H9 (cell line): ENCODE measurements around the gene ZFAND3. TPM values are rescaled to one million over a fixed set of nuclear protein-coding genes. Genes with fewer than 3 reads are reported as not detected.

ENCODE experiments used
- DNase-seq: peaks from one replicate; pipeline ENCODE4 v3.0.0-alpha.2; 2017
- H2AFZ ChIP-seq: one replicate; pipeline ENCODE4 v1.6.1; 2013; ENCODE audit warnings: mild to moderate bottlenecking, low read length, control low read depth, moderate library complexity
- H2AK5ac ChIP-seq: 2 replicates; pipeline ENCODE4 v1.6.1; 2013; ENCODE audit warnings: low read length, control low read depth, mixed read lengths; ENCODE audit not compliant: insufficient read length
- H2BK120ac ChIP-seq: one replicate; pipeline ENCODE4 v1.6.1; 2013; ENCODE audit warnings: low read depth, mild to moderate bottlenecking, low read length, control low read depth, inconsistent platforms; ENCODE audit not compliant: poor library complexity, severe bottlenecking
- H2BK12ac ChIP-seq: 2 replicates; pipeline ENCODE4 v1.6.1; 2013; ENCODE audit warnings: low read length, control low read depth, mixed read lengths, low read depth; ENCODE audit not compliant: insufficient read length
- H2BK15ac ChIP-seq: 2 replicates; pipeline ENCODE4 v1.6.1; 2013; ENCODE audit warnings: low read depth, low read length, control low read depth
- H2BK20ac ChIP-seq: one replicate; pipeline ENCODE4 v1.6.1; 2013; ENCODE audit warnings: low read depth, mild to moderate bottlenecking, low read length, control low read depth, inconsistent platforms; ENCODE audit not compliant: poor library complexity, severe bottlenecking
- H2BK5ac ChIP-seq: 2 replicates; pipeline ENCODE4 v1.6.1; 2013; ENCODE audit warnings: low read length, control low read depth, mixed read lengths; ENCODE audit not compliant: insufficient read length
- H3K14ac ChIP-seq: 2 replicates; pipeline ENCODE4 v1.6.1; 2013; ENCODE audit warnings: low read length, control low read depth; ENCODE audit not compliant: insufficient read depth
- H3K18ac ChIP-seq: 2 replicates; pipeline ENCODE4 v1.6.1; 2013; ENCODE audit warnings: low read depth, mild to moderate bottlenecking, mixed read lengths, low read length, control low read depth; ENCODE audit not compliant: insufficient read length
- H3K23ac ChIP-seq: 2 replicates; pipeline ENCODE4 v1.6.1; 2013; ENCODE audit warnings: low read length, control low read depth, mixed read lengths, low read depth; ENCODE audit not compliant: insufficient read length
- H3K23me2 ChIP-seq: 2 replicates; pipeline ENCODE4 v1.6.1; 2013; ENCODE audit warnings: low read depth, mild to moderate bottlenecking, mixed read lengths, low read length, control low read depth; ENCODE audit not compliant: insufficient read length, poor library complexity, severe bottlenecking
- H3K27ac ChIP-seq: 2 replicates; pipeline ENCODE4 v1.5.1; 2013; ENCODE audit warnings: low read length, control low read depth, mixed read lengths, low read depth; ENCODE audit not compliant: insufficient read length
- H3K27me3 ChIP-seq: 2 replicates; pipeline ENCODE4 v1.6.1; 2013; ENCODE audit warnings: low read length, control low read depth, inconsistent platforms; ENCODE audit not compliant: insufficient read depth
- H3K4ac ChIP-seq: 2 replicates; pipeline ENCODE4 v1.6.1; 2013; ENCODE audit warnings: low read depth, mild to moderate bottlenecking, control low read depth, inconsistent platforms, low read length, moderate library complexity
- H3K4me1 ChIP-seq: 2 replicates; pipeline ENCODE4 v1.6.1; 2013; ENCODE audit warnings: low read length, control low read depth, inconsistent platforms; ENCODE audit not compliant: insufficient read depth
- H3K4me2 ChIP-seq: 2 replicates; pipeline ENCODE4 v1.6.1; 2013; ENCODE audit warnings: low read length, control low read depth, mixed read lengths; ENCODE audit not compliant: insufficient read length, insufficient read depth
- H3K56ac ChIP-seq: 2 replicates; pipeline ENCODE4 v1.6.1; 2013; ENCODE audit warnings: low read depth, mild to moderate bottlenecking, mixed read lengths, low read length, control low read depth; ENCODE audit not compliant: insufficient read length
- H3K79me1 ChIP-seq: 2 replicates; pipeline ENCODE4 v1.6.1; 2013; ENCODE audit warnings: low read depth, mild to moderate bottlenecking, moderate library complexity, low read length, control low read depth, inconsistent platforms; ENCODE audit not compliant: insufficient read depth, poor library complexity, severe bottlenecking
- H3K79me2 ChIP-seq: 2 replicates; pipeline ENCODE4 v1.6.1; 2013; ENCODE audit warnings: low read length, control low read depth, inconsistent platforms; ENCODE audit not compliant: insufficient read depth
- H3K9ac ChIP-seq: 2 replicates; pipeline ENCODE4 v1.6.1; 2013; ENCODE audit warnings: low read length, control low read depth, mixed read lengths; ENCODE audit not compliant: insufficient read length; ENCODE audit errors: extremely low read depth
- H3K9me3 ChIP-seq: one replicate; pipeline ENCODE4 v1.6.1; 2013; ENCODE audit warnings: low read depth, low read length, inconsistent platforms; ENCODE audit not compliant: control insufficient read depth
- H3T11ph ChIP-seq: one replicate; pipeline ENCODE4 v1.6.1; 2013; ENCODE audit warnings: mild to moderate bottlenecking, low read length, control low read depth, inconsistent platforms
- H4K20me1 ChIP-seq: one replicate; pipeline ENCODE4 v1.6.1; 2013; ENCODE audit not compliant: control insufficient read depth, insufficient read length, insufficient read depth
- H4K5ac ChIP-seq: 2 replicates; pipeline ENCODE4 v1.6.1; 2013; ENCODE audit warnings: low read depth, mild to moderate bottlenecking, mixed read lengths, low read length, control low read depth; ENCODE audit not compliant: insufficient read length
- H4K8ac ChIP-seq: replicated peaks from 2 replicates; pipeline ENCODE4 v1.6.1; 2013; ENCODE audit warnings: low read length, control low read depth, mixed read lengths, low read depth; ENCODE audit not compliant: insufficient read length
- H4K91ac ChIP-seq: 2 replicates; pipeline ENCODE4 v1.6.1; 2013; ENCODE audit warnings: low read depth, mild to moderate bottlenecking, moderate library complexity, mixed read lengths, low read length, control low read depth; ENCODE audit not compliant: insufficient read length
- H3K27ac Mint-ChIP-seq, 3 experiments: 2 replicates in 2 of 3; 3 replicates in 1 of 3; pipeline ENCODE4 v1.8.0; 2020 to 2021; ENCODE audit warnings: mixed read lengths in 3 of 3, mild to moderate bottlenecking in 1 of 3, moderate library complexity in 1 of 3
- H3K27me3 Mint-ChIP-seq: 2 replicates; pipeline ENCODE4 v1.8.0; 2021; ENCODE audit warnings: low read depth, mild to moderate bottlenecking, moderate library complexity, mixed read lengths
- H3K36me3 Mint-ChIP-seq, 3 experiments: 2 replicates in 2 of 3; 3 replicates in 1 of 3; pipeline ENCODE4 v1.8.0; 2020 to 2021; ENCODE audit warnings: low read depth in 3 of 3, mixed read lengths in 3 of 3; ENCODE audit not compliant: insufficient read depth in 1 of 3
- H3K4me1 Mint-ChIP-seq, 2 experiments: 2 replicates each; pipeline ENCODE4 v1.8.0; 2020; ENCODE audit warnings: mixed read lengths in 2 of 2
- H3K4me3 Mint-ChIP-seq, 2 experiments: 2 replicates in 1 of 2; 3 replicates in 1 of 2; pipeline ENCODE4 v1.8.0; 2020 to 2021; ENCODE audit warnings: mild to moderate bottlenecking in 2 of 2, mixed read lengths in 2 of 2, moderate library complexity in 1 of 2
- H3K9me3 Mint-ChIP-seq, 2 experiments: 2 replicates in 1 of 2; 3 replicates in 1 of 2; pipeline ENCODE4 v1.8.0; 2020; ENCODE audit warnings: mild to moderate bottlenecking in 2 of 2, mixed read lengths in 2 of 2, moderate library complexity in 1 of 2
- CTCF ChIP-seq: fragments of 200-600 bp; sonication (generic); conservative IDR thresholded peaks from 3 replicates; pipeline ENCODE4 v1.8.0; 2021; ENCODE audit warnings: antibody characterized with exemption, mild to moderate bottlenecking
- WGBS: extraction: QIAGEN DNeasy Blood & Tissue Kit; methylation state at CpG from one replicate; pipeline ENCODE4 v1.1.7; 2013; ENCODE audit warnings: missing lambda C conversion rate, low lambda C conversion rate, mixed read lengths; ENCODE audit not compliant: insufficient read length; ENCODE audit errors: extremely low coverage; 5-methylcytosine and 5-hydroxymethylcytosine counted together
- total RNA-seq: library from RNA; stranded (reverse); gene quantifications from 2 replicates; pipeline ENCODE4 v1.2.1, GENCODE V29; 2021

ZFAND3 gene
- total RNA-seq, 1 experiment from 2014 or later: 57.7 TPM

GRCh38 chr6:38163186-38164130 lies 343.9 kb downstream of the ZFAND3 start:
- Histone ChIP-seq H3K23ac (no peak overlapping the region), H3K9me3 (no peaks in the 10 kb centered on the region), H2AK5ac (no peak overlapping the region), H4K91ac (no peak overlapping the region), H3K18ac (no peak overlapping the region), H3T11ph (no peak overlapping the region), H2BK12ac (no peak overlapping the region), H3K27me3 (no peaks in the 10 kb centered on the region), H2BK15ac (no peak overlapping the region), H3K56ac (no peak overlapping the region), H3K4me2 (no peak overlapping the region), H2BK20ac (no peak overlapping the region), H2BK120ac (no peak overlapping the region), H3K79me2 (no peaks in the 10 kb centered on the region), H2AFZ (no peak overlapping the region), H3K9ac (no peak overlapping the region), H4K5ac (no peak overlapping the region), H3K4me1 (no peaks in the 10 kb centered on the region; the same call in 1 of the 2 replicates), H3K27ac (no peak overlapping the region), H3K4ac (no peak overlapping the region), H4K20me1 (no peaks in the 10 kb centered on the region), H3K23me2 (no peaks in the 10 kb centered on the region), H3K14ac (no peak overlapping the region; the same call in 1 of the 2 replicates), H2BK5ac (no peak overlapping the region), H4K8ac (no peak overlapping the region), H3K79me1 (no peaks in the 10 kb centered on the region)
- WGBS: no CpG with 5 or more reads among the region's 29 CpGs
- H3K4me3 Mint-ChIP-seq: no peak overlapping the region
- no peaks in the 10 kb centered on the region; the same call in 1 of the 2 replicates for H3K27me3 Mint-ChIP-seq
- no peak overlapping the region; a peak in 1 of 7 replicates for H3K27ac Mint-ChIP-seq
- TF ChIP-seq CTCF: no peak
- H3K4me1 Mint-ChIP-seq: peaks cover 12 to 25% of the 10 kb centered on the region in 2 experiments
- no peak for DNase-seq
- peaks cover 2 to 12% (median 4%) of the 10 kb centered on the region in 3 experiments; a peak in 6 of 7 replicates for H3K36me3 Mint-ChIP-seq
- no peaks in the 10 kb centered on the region for H3K9me3 Mint-ChIP-seq
